K562 (cell line): ENCODE data around the gene RXRA. TPM values are rescaled to one million over a fixed set of nuclear protein-coding genes. Genes with fewer than 3 reads are reported as not detected.
A peak's percentile ranks its signal among the peaks of the same experiment; 100 is the strongest.

Experiments
- CBX3 ChIP-seq, 2 experiments: IDR thresholded peaks; 1 replicate in 1 of 2; 2 replicates in 1 of 2; pipeline ENCODE4 v1.6.1; 2012; ENCODE audit warnings: inconsistent platforms in 2 of 2, low read length in 2 of 2, borderline replicate concordance in 1 of 2, control low read depth in 1 of 2
- CEBPG ChIP-seq, 3 experiments: fragments of 200-800 bp in 1 of 3; sonication (Bioruptor generic) in 1 of 3; sonication (generic) in 1 of 3; formaldehyde crosslinking in 1 of 3; IDR thresholded peaks in 2 of 3; conservative IDR thresholded peaks in 1 of 3; 2 replicates each; pipeline versions ENCODE4 v1.6.1 to v1.8.0; 2016 to 2022; ENCODE audit warnings: missing compliant biosample characterization in 2 of 3, missing genetic modification characterization in 2 of 3, mild to moderate bottlenecking in 1 of 3, missing genetic modification reagents in 1 of 3
- CTBP1 ChIP-seq: fragments of 450-650 bp; IDR thresholded peaks from 2 replicates; pipeline ENCODE4 v1.6.1; 2016; ENCODE audit warnings: borderline replicate concordance
- DACH1 ChIP-seq: fragments of 450-650 bp; IDR thresholded peaks from 2 replicates; pipeline ENCODE4 v1.6.1; 2018; ENCODE audit not compliant: partially characterized antibody
- KDM5B ChIP-seq: fragments of 200-600 bp; sonication (generic); IDR thresholded peaks from 2 replicates; pipeline ENCODE4 v1.6.1; 2012; ENCODE audit warnings: low read depth, mild to moderate bottlenecking, moderate library complexity, low read length, control low read depth, inconsistent platforms; ENCODE audit not compliant: insufficient replicate concordance
- MAZ ChIP-seq, 2 experiments: fragments of 450-650 bp in 1 of 2; sonication (generic) in 1 of 2; formaldehyde crosslinking; IDR thresholded peaks in 1 of 2; conservative IDR thresholded peaks in 1 of 2; 2 replicates each; pipeline versions ENCODE4 v1.4.0 to v1.5.0; 2020; ENCODE audit warnings: mild to moderate bottlenecking in 1 of 2, missing genetic modification reagents in 1 of 2
- MECOM ChIP-seq: fragments of 250-450 bp; sonication (Bioruptor Pico); IDR thresholded peaks from 2 replicates; pipeline ENCODE4 v1.8.0; 2022; ENCODE audit warnings: inconsistent platforms
- POLR2G ChIP-seq: fragments of 200-400 bp; formaldehyde crosslinking; IDR thresholded peaks from 2 replicates; pipeline ENCODE4 v1.6.1; 2017; ENCODE audit warnings: low read depth, mild to moderate bottlenecking, antibody characterized with exemption, low read length, moderate library complexity
- PPARD ChIP-seq: fragments of 250-450 bp; sonication (Bioruptor Pico); IDR thresholded peaks from 2 replicates; pipeline ENCODE4 v1.8.0; 2022; ENCODE audit warnings: inconsistent platforms, mild to moderate bottlenecking, moderate library complexity
- PRPF4 ChIP-seq: fragments of 200-400 bp; formaldehyde crosslinking; IDR thresholded peaks from one replicate; pipeline ENCODE4 v1.6.1; 2017; ENCODE audit warnings: low read length, low read depth, mild to moderate bottlenecking; ENCODE audit not compliant: insufficient read depth, poor library complexity, severe bottlenecking
- RCOR1 ChIP-seq, 2 experiments: IDR thresholded peaks; 2 replicates each; pipeline ENCODE4 v1.6.1; 2012; ENCODE audit warnings: low read depth in 2 of 2, low read length in 2 of 2, borderline replicate concordance in 1 of 2, improper control_type of control experiment in 1 of 2
- SMAD4 ChIP-seq: fragments of 250-450 bp; sonication (Bioruptor Pico); conservative IDR thresholded peaks from 2 replicates; pipeline ENCODE4 v1.8.0; 2021; ENCODE audit warnings: inconsistent platforms, mild to moderate bottlenecking, moderate library complexity
- SMARCC2 ChIP-seq: fragments of 450-650 bp; IDR thresholded peaks from 2 replicates; pipeline ENCODE4 v1.6.1; 2017; ENCODE audit warnings: antibody characterized with exemption, moderate library complexity, mild to moderate bottlenecking, low read depth
- SREBF2 ChIP-seq: sonication (generic); formaldehyde crosslinking; IDR thresholded peaks from 2 replicates; pipeline ENCODE4 v1.4.0; 2020; ENCODE audit warnings: mild to moderate bottlenecking, missing genetic modification reagents
- STAT5B ChIP-seq: fragments of 250-450 bp; sonication (Bioruptor Pico); IDR thresholded peaks from 2 replicates; pipeline ENCODE4 v1.8.0; 2021; ENCODE audit warnings: mild to moderate bottlenecking, inconsistent platforms
- ZNF197 ChIP-seq: fragments of 200-800 bp; sonication (Bioruptor generic); IDR thresholded peaks from 2 replicates; pipeline ENCODE4 v1.6.1; 2016; ENCODE audit warnings: low read depth, missing genetic modification characterization, missing compliant biosample characterization
- ZNF347 ChIP-seq: fragments of 450-650 bp; formaldehyde crosslinking; IDR thresholded peaks from 2 replicates; pipeline ENCODE4 v1.4.0; 2020; ENCODE audit warnings: low read depth, mild to moderate bottlenecking, moderate library complexity
- ZNF668 ChIP-seq: fragments of 250-450 bp; sonication (Bioruptor Pico); IDR thresholded peaks from 2 replicates; pipeline ENCODE4 v1.8.0; 2022; ENCODE audit warnings: mild to moderate bottlenecking, inconsistent platforms
- polyA plus RNA-seq, 8 experiments: library from polyadenylated mRNA; depleted of rRNA in 4 of 8; stranded (reverse) in 5 of 8; unstranded in 3 of 8; fragments of >200 nt; fragmentation: Nextera tagmentation in 2 of 8; fragmentation: Illumina TruSeq in 1 of 8; extraction: Ambion mirVana in 2 of 8; extraction: Trizol in 1 of 8; gene quantifications; 2 replicates each; pipeline versions ENCODE4 v1.2.1 to v1.2.3, GENCODE V29; 2011 to 2014; ENCODE audit warnings: inconsistent platforms in 1 of 8, missing spikeins in 1 of 8
- total RNA-seq, 7 experiments: library from RNA; depleted of rRNA in 6 of 7; stranded (reverse); fragments of >200 nt in 6 of 7; fragmentation: Illumina TruSeq in 2 of 7; extraction: Trizol in 2 of 7; gene quantifications; 2 replicates each; pipeline versions ENCODE4 v1.2.1 to v1.2.3, GENCODE V29; 2011 to 2021; ENCODE audit warnings: low replicate concordance in 1 of 7
- TF ChIP-seq, protein P1 (sequence below): fragments of 450-650 bp; formaldehyde crosslinking; IDR thresholded peaks from 2 replicates; pipeline ENCODE4 v1.4.0; 2020; ENCODE audit warnings: mild to moderate bottlenecking, moderate library complexity
- TF ChIP-seq, protein P2 (sequence below): fragments of 250-450 bp; sonication (Bioruptor Pico); IDR thresholded peaks from 2 replicates; pipeline ENCODE4 v1.4.0; 2020; ENCODE audit warnings: mild to moderate bottlenecking, moderate library complexity, borderline replicate concordance
- TF ChIP-seq, protein P3 (sequence below): fragments of 250-450 bp; sonication (Bioruptor Pico); IDR thresholded peaks from 2 replicates; pipeline ENCODE4 v1.8.0; 2022; ENCODE audit warnings: inconsistent platforms

Gene RXRA
- total and polyA plus RNA-seq, 9 of the 15 experiments (the other 6 are each of a cell fraction or from before 2014, with no cell fraction given), result 0.35 to 23.6 (median 4.6) TPM

DNA sequence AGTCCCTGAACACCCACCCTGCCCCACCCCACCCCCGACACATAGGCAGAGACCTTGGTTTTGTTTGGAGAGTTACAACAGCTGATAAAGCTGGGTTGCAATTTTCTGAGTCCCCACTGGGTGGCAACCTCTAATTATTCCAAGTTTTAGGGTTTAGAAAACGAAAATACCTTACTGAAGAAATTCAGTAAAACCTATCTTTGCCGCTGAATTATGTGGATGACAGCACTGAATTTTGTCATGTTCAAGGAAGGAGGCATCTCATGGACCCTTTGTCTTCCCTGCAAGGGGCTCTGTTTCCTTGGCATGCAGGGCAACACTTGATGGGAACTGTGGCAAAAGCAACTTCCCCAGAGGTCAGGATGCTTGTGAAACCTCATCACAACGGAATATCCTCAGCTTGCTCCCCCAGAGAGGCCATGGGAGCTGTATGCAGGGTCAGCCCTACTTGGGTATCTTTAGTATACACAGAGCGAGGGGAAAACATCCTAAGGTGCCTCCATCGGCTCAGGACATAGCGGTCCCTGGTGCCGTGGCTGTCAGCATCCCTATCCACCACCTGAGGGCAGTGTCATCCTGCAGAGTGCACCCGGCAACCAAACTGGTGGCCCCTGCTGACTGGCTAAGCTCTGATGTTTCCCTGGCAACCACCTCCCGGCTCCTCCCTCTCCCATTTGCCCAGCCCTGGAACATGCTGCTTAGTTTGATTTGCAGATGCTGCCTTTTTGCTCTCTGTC, 123.1 kb downstream of the RXRA start (continued):
- TF ChIP-seq RCOR1 (IDR thresholded peaks at IDR 0.05; ENCODE audit: borderline replicate concordance in 1 of 2, low read depth in 2 of 2, low read length in 2 of 2) (peak in 1 of 2 experiments; percentile 46; a peak in 1 of 4 replicates), PRPF4 (no peak), SMARCC2 (no peak), ZNF347 (no peak), CTBP1 (0 out of 2 replicates have a peak, but pooled peaks have one; percentile 44), DACH1 (no peak), STAT5B (CRISPR knock-in tag) (no peak), MAZ (CRISPR knock-in tag; conservative IDR thresholded peaks at IDR 0.05 in 1 of 2, IDR thresholded peaks at IDR 0.05 in 1 of 2) (no peak), MECOM (CRISPR knock-in tag) (no peak), KDM5B (no peak), ZNF668 (no peak), POLR2G (no peak), SREBF2 (no peak), CEBPG (CRISPR knock-in tag; IDR thresholded peaks at IDR 0.05) (no peak), CEBPG (tag; conservative IDR thresholded peaks at IDR 0.05 in 1 of 2, IDR thresholded peaks at IDR 0.05 in 1 of 2) (no peak), SMAD4 (no peak), ZNF197 (CRISPR knock-in tag) (no peak), PPARD (CRISPR knock-in tag) (no peak), CBX3 (IDR thresholded peaks at IDR 0.05; ENCODE audit: borderline replicate concordance in 1 of 2, low read length in 2 of 2) (peak in 1 of 2 experiments; percentile 13; a peak in 1 of 3 replicates)
- TF ChIP-seq, protein P1, sequence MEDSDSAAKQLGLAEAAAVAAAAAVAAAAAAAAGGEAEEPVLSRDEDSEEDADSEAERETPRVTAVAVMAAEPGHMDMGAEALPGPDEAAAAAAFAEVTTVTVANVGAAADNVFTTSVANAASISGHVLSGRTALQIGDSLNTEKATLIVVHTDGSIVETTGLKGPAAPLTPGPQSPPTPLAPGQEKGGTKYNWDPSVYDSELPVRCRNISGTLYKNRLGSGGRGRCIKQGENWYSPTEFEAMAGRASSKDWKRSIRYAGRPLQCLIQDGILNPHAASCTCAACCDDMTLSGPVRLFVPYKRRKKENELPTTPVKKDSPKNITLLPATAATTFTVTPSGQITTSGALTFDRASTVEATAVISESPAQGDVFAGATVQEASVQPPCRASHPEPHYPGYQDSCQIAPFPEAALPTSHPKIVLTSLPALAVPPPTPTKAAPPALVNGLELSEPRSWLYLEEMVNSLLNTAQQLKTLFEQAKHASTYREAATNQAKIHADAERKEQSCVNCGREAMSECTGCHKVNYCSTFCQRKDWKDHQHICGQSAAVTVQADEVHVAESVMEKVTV (CRISPR knock-in tag), result peak; percentile 44; the same call in 1 of the 2 replicates
- TF ChIP-seq, protein P2, sequence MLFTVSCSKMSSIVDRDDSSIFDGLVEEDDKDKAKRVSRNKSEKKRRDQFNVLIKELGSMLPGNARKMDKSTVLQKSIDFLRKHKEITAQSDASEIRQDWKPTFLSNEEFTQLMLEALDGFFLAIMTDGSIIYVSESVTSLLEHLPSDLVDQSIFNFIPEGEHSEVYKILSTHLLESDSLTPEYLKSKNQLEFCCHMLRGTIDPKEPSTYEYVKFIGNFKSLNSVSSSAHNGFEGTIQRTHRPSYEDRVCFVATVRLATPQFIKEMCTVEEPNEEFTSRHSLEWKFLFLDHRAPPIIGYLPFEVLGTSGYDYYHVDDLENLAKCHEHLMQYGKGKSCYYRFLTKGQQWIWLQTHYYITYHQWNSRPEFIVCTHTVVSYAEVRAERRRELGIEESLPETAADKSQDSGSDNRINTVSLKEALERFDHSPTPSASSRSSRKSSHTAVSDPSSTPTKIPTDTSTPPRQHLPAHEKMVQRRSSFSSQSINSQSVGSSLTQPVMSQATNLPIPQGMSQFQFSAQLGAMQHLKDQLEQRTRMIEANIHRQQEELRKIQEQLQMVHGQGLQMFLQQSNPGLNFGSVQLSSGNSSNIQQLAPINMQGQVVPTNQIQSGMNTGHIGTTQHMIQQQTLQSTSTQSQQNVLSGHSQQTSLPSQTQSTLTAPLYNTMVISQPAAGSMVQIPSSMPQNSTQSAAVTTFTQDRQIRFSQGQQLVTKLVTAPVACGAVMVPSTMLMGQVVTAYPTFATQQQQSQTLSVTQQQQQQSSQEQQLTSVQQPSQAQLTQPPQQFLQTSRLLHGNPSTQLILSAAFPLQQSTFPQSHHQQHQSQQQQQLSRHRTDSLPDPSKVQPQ, result no peak
- TF ChIP-seq, protein P3, sequence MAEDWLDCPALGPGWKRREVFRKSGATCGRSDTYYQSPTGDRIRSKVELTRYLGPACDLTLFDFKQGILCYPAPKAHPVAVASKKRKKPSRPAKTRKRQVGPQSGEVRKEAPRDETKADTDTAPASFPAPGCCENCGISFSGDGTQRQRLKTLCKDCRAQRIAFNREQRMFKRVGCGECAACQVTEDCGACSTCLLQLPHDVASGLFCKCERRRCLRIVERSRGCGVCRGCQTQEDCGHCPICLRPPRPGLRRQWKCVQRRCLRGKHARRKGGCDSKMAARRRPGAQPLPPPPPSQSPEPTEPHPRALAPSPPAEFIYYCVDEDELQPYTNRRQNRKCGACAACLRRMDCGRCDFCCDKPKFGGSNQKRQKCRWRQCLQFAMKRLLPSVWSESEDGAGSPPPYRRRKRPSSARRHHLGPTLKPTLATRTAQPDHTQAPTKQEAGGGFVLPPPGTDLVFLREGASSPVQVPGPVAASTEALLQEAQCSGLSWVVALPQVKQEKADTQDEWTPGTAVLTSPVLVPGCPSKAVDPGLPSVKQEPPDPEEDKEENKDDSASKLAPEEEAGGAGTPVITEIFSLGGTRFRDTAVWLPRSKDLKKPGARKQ (CRISPR knock-in tag), result no peak
